Cardiac muscle cell (in vitro differentiated cells and primary cell): Measurements from ENCODE around the gene HBE1. TPM values are rescaled to one million over a fixed set of nuclear protein-coding genes. Genes with fewer than 3 reads are reported as not detected.
"Not testable (repeated sequence)": the region's sequence is repeated elsewhere in the genome, so short reads cannot be mapped to it uniquely, and the experiment has no call there.

Source experiments
- DNase-seq, 2 donors: peaks; one replicate each; pipeline versions ENCODE4 v3.0.0 to v3.0.0-alpha.2; 2010 to 2017; ENCODE audit warnings: low read depth in 1 of 2, low spot score in 1 of 2
- H3K27ac ChIP-seq: fragments of 200-600 bp; sonication (generic); 2 replicates; pipeline ENCODE4 v1.5.1; 2016
- H3K27me3 ChIP-seq: fragments of 200-600 bp; sonication (generic); 2 replicates; pipeline ENCODE4 v1.6.0; 2016; ENCODE audit warnings: control low read depth
- H3K36me3 ChIP-seq: fragments of 200-600 bp; sonication (generic); 2 replicates; pipeline ENCODE4 v1.5.1; 2016; ENCODE audit warnings: control low read depth
- H3K4me1 ChIP-seq: fragments of 200-600 bp; sonication (generic); 2 replicates; pipeline ENCODE4 v1.8.1; 2017; ENCODE audit warnings: low read depth, mild to moderate bottlenecking, mixed run types
- H3K4me3 ChIP-seq: fragments of 200-600 bp; sonication (generic); 2 replicates; pipeline ENCODE4 v1.5.1; 2016; ENCODE audit warnings: mild to moderate bottlenecking
- H3K9me3 ChIP-seq: fragments of 200-600 bp; sonication (generic); 2 replicates; pipeline ENCODE4 v1.5.1; 2017; ENCODE audit warnings: low read depth, mild to moderate bottlenecking, control low read depth
- CTCF ChIP-seq: IDR thresholded peaks from 2 replicates; pipeline ENCODE4 v1.5.1; 2012; ENCODE audit warnings: low read depth, mild to moderate bottlenecking, low read length
- polyA plus RNA-seq: library from polyadenylated mRNA; unstranded; fragments of >200 nt; fragmentation: Nextera tagmentation; extraction: Ambion mirVana; gene quantifications from 2 replicates; pipeline ENCODE4 v1.2.1, GENCODE V29; 2016
- total RNA-seq: library from RNA; depleted of rRNA; stranded (reverse); fragments of >200 nt; gene quantifications from 2 replicates; pipeline ENCODE4 v1.2.3, GENCODE V29; 2016

Gene HBE1
- total and polyA plus RNA-seq, 2 experiments from 2014 or later, result 0.23 to 0.51 TPM

GRCh38 chr11:5303626-5304025 lies 33.9 kb upstream of the HBE1 start:
- DNase-seq, result no peak
- H3K4me1 ChIP-seq, result no peaks in the 10 kb centered on the region
- H3K9me3 ChIP-seq, result no peaks in the 10 kb centered on the region
- H3K27ac ChIP-seq, result no peak overlapping the region
- no peaks in the 10 kb centered on the region for H3K36me3 ChIP-seq
- no peaks in the 10 kb centered on the region for H3K27me3 ChIP-seq
- H3K4me3 ChIP-seq, result no peak overlapping the region
- TF ChIP-seq CTCF, result no peak

GRCh38 chr11:5301846-5302245 lies 32.1 kb upstream of the HBE1 start, which contains the start of gene OR51B4:
TSS of gene OR51B4 (minus strand) at chr11:5301946. CDS start at chr11:5301946, 0 bp downstream.
- Histone ChIP-seq H3K27ac (no peak within 1 kb of the TSS), H3K4me3 (no peak within 1 kb of the TSS), H3K4me1 (no peaks in the 10 kb centered on the region), H3K36me3 (no peaks in the 10 kb centered on the region), H3K27me3 (no peaks in the 10 kb centered on the region), H3K9me3 (no peaks in the 10 kb centered on the region)
- no peak for DNase-seq
- TF ChIP-seq CTCF, result no peak

GRCh38 chr11:5300251-5300650 lies 30.5 kb upstream of the HBE1 start:
- DNase-seq, result peak in 1 of 2 donors; percentile 3
- TF ChIP-seq CTCF, result no peak
- no peaks in the 10 kb centered on the region for H3K36me3 ChIP-seq

GRCh38 chr11:5298451-5298850 lies 28.7 kb upstream of the HBE1 start:
- no peaks in the 10 kb centered on the region for H3K9me3 ChIP-seq
- no peaks in the 10 kb centered on the region for H3K36me3 ChIP-seq
- no peak overlapping the region for H3K4me3 ChIP-seq
- TF ChIP-seq CTCF, result no peak
- H3K27me3 ChIP-seq, result no peaks in the 10 kb centered on the region
- no peak overlapping the region for H3K27ac ChIP-seq
- no peak for DNase-seq
- H3K4me1 ChIP-seq, result no peaks in the 10 kb centered on the region

More at GRCh38 chr11:5300251-5300650, 30.5 kb upstream of the HBE1 start:
- H3K4me1 ChIP-seq, result no peaks in the 10 kb centered on the region
- H3K27ac ChIP-seq, result no peak overlapping the region
- no peaks in the 10 kb centered on the region for H3K9me3 ChIP-seq
- H3K4me3 ChIP-seq, result no peak overlapping the region
- H3K27me3 ChIP-seq, result no peaks in the 10 kb centered on the region

- no peaks in the 10 kb centered on the region for H3K4me1 ChIP-seq
- no peaks in the 10 kb centered on the region for H3K27me3 ChIP-seq
- H3K4me3 ChIP-seq, result no peak overlapping the region
- no peak for TF ChIP-seq CTCF
- peak in 1 of 2 donors; percentile 47 for DNase-seq
- H3K27ac ChIP-seq, result no peak overlapping the region
- H3K9me3 ChIP-seq, result no peaks in the 10 kb centered on the region
- H3K36me3 ChIP-seq, result no peaks in the 10 kb centered on the region
These were observed 28.1 kb upstream of the HBE1 start for GRCh38 chr11:5297721-5298323.

GRCh38 chr11:5294342-5294995 lies 24.7 kb upstream of the HBE1 start:
- DNase-seq, H3K4me3 ChIP-seq, H3K27ac ChIP-seq, H3K9me3 ChIP-seq, H3K4me1 ChIP-seq, H3K27me3 ChIP-seq, H3K36me3 ChIP-seq: not testable (repeated sequence)
